ENCODE data around the gene OR52M1.

Gene OR52M1

GRCh38 chr11:4593739-4594138, 48.7 kb downstream of the OR52M1 start, which contains the start of gene OR52I1:
TSS of gene OR52I1 (plus strand) at chr11:4594039. CDS start at chr11:4594039, 0 bp downstream.
- no CpG with 5 or more reads among the region's 1 CpG for WGBS
- no peak within 1 kb of the TSS for H3K9ac ChIP-seq (ENCODE audit: low read length)
- H3K23ac ChIP-seq (ENCODE audit: low read length in 2 of 2): no peak within 1 kb of the TSS
- no peak within 1 kb of the TSS for H2AK5ac ChIP-seq (ENCODE audit: low read length, severe bottlenecking)
- no peaks in the 10 kb centered on the region for H3K79me1 ChIP-seq (replicated peaks; ENCODE audit: low read length, poor library complexity, severe bottlenecking)
- peaks cover 0 to under 1% of the 10 kb centered on the region in 2 experiments for H3K27me3 ChIP-seq (ENCODE audit: control insufficient read depth in 1 of 2, insufficient read depth in 1 of 2, low read length in 2 of 2)
- no peak within 1 kb of the TSS for H3K14ac ChIP-seq (ENCODE audit: low read length in 2 of 2)
- no peak within 1 kb of the TSS for H4K91ac ChIP-seq (ENCODE audit: low read length)
- no peak within 1 kb of the TSS for H2BK15ac ChIP-seq (ENCODE audit: low read depth, poor library complexity, severe bottlenecking)
- H3K4me3 ChIP-seq (ENCODE audit: insufficient read depth in 1 of 2, low read depth in 1 of 2, low read length in 2 of 2): no peak within 1 kb of the TSS
- H2AFZ ChIP-seq (ENCODE audit: low read depth, low read length): no peak within 1 kb of the TSS
- H3K4me2 ChIP-seq (ENCODE audit: low read length, poor library complexity, severe bottlenecking): peak within 1 kb of the TSS; percentile 29
- H4K8ac ChIP-seq (ENCODE audit: low read length): no peak within 1 kb of the TSS
- no peak within 1 kb of the TSS for H3K27ac ChIP-seq (ENCODE audit: low read length, poor library complexity, severe bottlenecking)
- no peak for DNase-seq
- H2BK12ac ChIP-seq (ENCODE audit: low read length in 2 of 2): no peak within 1 kb of the TSS
- H3K4me1 ChIP-seq (ENCODE audit: control insufficient read depth, insufficient read depth, low read depth, low read length): no peaks in the 10 kb centered on the region
- H3K9me3 ChIP-seq (ENCODE audit: control insufficient read depth, low read length): no peaks in the 10 kb centered on the region
- H3K4ac ChIP-seq (ENCODE audit: low read depth in 1 of 2, low read length in 2 of 2): no peak within 1 kb of the TSS
- no peak within 1 kb of the TSS for H2BK5ac ChIP-seq (ENCODE audit: low read depth, low read length, poor library complexity, severe bottlenecking)
- H3K36me3 ChIP-seq (ENCODE audit: control insufficient read depth in 1 of 2, insufficient read depth in 2 of 2, low read depth in 1 of 2, low read length in 2 of 2): peaks cover 8 to 13% of the 10 kb centered on the region in 2 experiments
- no peak within 1 kb of the TSS for H2BK120ac ChIP-seq (ENCODE audit: low read depth, low read length)
- H3K18ac ChIP-seq (ENCODE audit: low read depth in 1 of 2, low read length in 2 of 2): no peak within 1 kb of the TSS

All from mesenchymal stem cell (in vitro differentiated cells and primary cell).